ENCODE data around the gene PREX1. TPM values are rescaled to one million over a fixed set of nuclear protein-coding genes. Genes with fewer than 3 reads are reported as not detected.

Gene PREX1
- polyA plus RNA-seq, 1 experiment = 1.3 TPM

DNA sequence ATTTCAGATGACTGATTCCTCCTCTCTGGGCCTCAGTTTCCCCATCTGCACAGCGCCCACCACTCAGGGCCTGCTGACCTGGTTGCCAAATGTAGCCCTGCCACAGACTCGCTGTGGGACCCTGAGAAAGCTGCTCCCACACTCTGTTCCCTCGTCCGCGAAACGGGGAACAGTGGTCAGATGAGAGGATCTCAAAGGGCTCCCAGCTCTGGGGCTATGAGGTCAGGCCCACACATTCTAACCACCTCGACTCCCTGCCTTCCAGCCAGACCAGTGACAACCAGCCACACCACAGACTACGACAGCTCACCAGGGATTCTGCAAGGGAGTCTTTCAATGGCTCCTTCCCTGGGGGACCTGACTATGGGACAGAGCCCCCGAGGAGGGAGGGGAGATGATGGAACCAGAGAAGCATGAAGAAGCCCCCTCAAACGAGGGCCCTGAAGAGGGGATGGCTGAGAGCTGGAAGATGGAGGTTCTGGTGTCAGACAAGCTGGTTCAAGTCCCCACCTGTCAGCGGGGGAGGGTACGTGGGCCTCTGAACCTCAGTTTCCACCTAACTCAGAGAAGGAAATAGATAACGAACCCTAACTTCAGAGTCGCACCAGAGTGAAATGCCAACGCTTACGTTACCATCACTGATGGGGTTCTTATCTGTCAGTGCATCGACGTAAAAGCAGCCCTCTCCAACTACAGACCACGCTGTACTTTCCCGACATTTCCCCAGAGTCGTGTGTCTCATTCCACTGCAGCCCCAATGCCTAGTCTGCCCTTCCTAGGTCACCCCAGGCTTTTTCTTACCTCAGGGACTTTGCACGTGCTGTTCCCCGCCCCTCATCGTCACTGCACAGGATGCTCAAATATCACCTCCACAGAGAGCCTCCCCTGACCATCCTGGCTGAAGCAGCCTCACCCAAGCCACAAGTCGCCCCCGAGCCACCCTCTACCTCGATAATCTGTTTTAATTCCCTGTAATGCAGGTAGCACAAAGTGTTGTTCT, 60.5 kb downstream of the PREX1 start:
- Histone ChIP-seq H3K27me3 (ENCODE audit: control insufficient read depth, insufficient read depth, low read length) (peaks cover 2% of the 10 kb centered on the region; the same call in 1 of the 2 replicates), H3K4me3 (ENCODE audit: low read depth, low read length) (no peak overlapping the region), H3K36me3 (ENCODE audit: control insufficient read depth, insufficient read depth, low read length) (no peaks in the 10 kb centered on the region)
- POLR2A ChIA-PET = no interaction called here
- TF ChIP-seq, protein P1, sequence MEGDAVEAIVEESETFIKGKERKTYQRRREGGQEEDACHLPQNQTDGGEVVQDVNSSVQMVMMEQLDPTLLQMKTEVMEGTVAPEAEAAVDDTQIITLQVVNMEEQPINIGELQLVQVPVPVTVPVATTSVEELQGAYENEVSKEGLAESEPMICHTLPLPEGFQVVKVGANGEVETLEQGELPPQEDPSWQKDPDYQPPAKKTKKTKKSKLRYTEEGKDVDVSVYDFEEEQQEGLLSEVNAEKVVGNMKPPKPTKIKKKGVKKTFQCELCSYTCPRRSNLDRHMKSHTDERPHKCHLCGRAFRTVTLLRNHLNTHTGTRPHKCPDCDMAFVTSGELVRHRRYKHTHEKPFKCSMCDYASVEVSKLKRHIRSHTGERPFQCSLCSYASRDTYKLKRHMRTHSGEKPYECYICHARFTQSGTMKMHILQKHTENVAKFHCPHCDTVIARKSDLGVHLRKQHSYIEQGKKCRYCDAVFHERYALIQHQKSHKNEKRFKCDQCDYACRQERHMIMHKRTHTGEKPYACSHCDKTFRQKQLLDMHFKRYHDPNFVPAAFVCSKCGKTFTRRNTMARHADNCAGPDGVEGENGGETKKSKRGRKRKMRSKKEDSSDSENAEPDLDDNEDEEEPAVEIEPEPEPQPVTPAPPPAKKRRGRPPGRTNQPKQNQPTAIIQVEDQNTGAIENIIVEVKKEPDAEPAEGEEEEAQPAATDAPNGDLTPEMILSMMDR (IDR thresholded peaks at IDR 0.05; ENCODE audit: insufficient read depth, low read depth, low read length) = no peak
- CTCF ChIA-PET = interaction anchor here (0.8 to 1.6 kb wide), 2 partner anchors 58 to 110 kb away, joined by 3 read pairs; no protein-coding TSS in a partner anchor
- DNase-seq (ENCODE audit: low read depth) = no peak

DNA sequence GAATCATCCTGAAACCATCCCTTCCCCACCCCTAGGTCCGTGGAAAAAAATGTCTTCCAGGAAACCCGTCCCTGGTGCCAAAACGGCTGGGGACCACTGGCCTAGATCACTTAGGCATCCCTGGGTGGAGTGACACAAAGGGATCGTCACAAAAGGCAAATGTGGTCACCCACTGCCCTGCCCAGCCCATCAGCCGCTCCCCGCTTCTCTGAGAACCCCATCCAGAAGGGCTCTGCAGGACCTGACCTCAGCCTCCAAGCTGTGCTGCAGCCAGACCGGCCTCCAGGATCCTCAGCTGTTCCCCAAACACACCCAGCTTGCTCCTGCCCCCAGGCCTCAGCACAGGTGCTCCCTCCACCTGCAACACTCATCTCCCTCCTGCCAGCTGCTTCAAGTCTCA, 61.6 kb downstream of the PREX1 start:
- ChIA-PET POLR2A (no interaction called here), CTCF (interaction anchor here (1.6 kb wide), 1 partner anchor 109 kb away, joined by 3 read pairs; no protein-coding TSS in a partner anchor)
- no peak for DNase-seq (ENCODE audit: low read depth)
- TF ChIP-seq, protein P1 (IDR thresholded peaks at IDR 0.05; ENCODE audit: insufficient read depth, low read depth, low read length) = no peak
- Histone ChIP-seq H3K36me3 (ENCODE audit: control insufficient read depth, insufficient read depth, low read length) (no peaks in the 10 kb centered on the region), H3K27me3 (ENCODE audit: control insufficient read depth, insufficient read depth, low read length) (peaks cover 2% of the 10 kb centered on the region; the same call in 1 of the 2 replicates), H3K4me3 (ENCODE audit: low read depth, low read length) (no peak overlapping the region)

DNA sequence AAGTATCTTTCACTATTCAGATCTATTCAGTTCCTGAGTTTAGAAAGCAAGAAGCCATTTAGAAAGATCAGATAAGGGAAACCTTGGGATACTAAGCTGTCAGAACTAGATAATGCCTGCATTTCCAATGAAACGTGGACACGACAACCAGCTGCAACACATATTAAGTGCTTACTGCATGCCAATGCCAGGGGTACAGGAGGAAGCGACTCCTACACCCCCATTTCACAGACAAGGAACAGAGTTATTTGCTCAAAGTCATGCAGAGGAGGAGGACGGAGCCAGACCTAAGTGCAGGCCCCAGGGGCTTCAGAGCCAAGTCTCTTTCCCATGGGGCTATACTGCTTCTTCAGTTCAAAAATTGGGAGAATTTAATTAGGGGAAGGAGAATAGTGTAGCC, 62.4 kb downstream of the PREX1 start:
- Histone ChIP-seq H3K4me3 (ENCODE audit: low read depth, low read length) (no peak overlapping the region), H3K27me3 (ENCODE audit: control insufficient read depth, insufficient read depth, low read length) (peaks cover 2% of the 10 kb centered on the region; the same call in 1 of the 2 replicates), H3K36me3 (ENCODE audit: control insufficient read depth, insufficient read depth, low read length) (no peaks in the 10 kb centered on the region)
- no peak for DNase-seq (ENCODE audit: low read depth)
- TF ChIP-seq, protein P1 (IDR thresholded peaks at IDR 0.05; ENCODE audit: insufficient read depth, low read depth, low read length) = no peak
- ChIA-PET CTCF (interaction anchor here (1.2 to 1.6 kb wide), 2 partner anchors 10 to 108 kb away, joined by 3 to 5 read pairs; no protein-coding TSS in a partner anchor), POLR2A (no interaction called here)

- no peak for DNase-seq (ENCODE audit: low read depth)
- CTCF ChIA-PET = no interaction called here
- POLR2A ChIA-PET = no interaction called here
- H3K27me3 ChIP-seq (ENCODE audit: control insufficient read depth, insufficient read depth, low read length) = no peaks in the 10 kb centered on the region; the same call in 1 of the 2 replicates
- H3K4me3 ChIP-seq (ENCODE audit: low read depth, low read length) = no peak overlapping the region
- H3K36me3 ChIP-seq (ENCODE audit: control insufficient read depth, insufficient read depth, low read length) = no peaks in the 10 kb centered on the region
- TF ChIP-seq, protein P1 (IDR thresholded peaks at IDR 0.05; ENCODE audit: insufficient read depth, low read depth, low read length) = no peak
These were observed 64.4 kb downstream of the PREX1 start for GRCh38 chr20:48763216-48763914.

GRCh38 chr20:48761874-48762273, 65.9 kb downstream of the PREX1 start:
- ChIA-PET CTCF (no interaction called here), POLR2A (no interaction called here)
- Histone ChIP-seq H3K27me3 (ENCODE audit: control insufficient read depth, insufficient read depth, low read length) (no peaks in the 10 kb centered on the region), H3K4me3 (ENCODE audit: low read depth, low read length) (no peak overlapping the region), H3K36me3 (ENCODE audit: control insufficient read depth, insufficient read depth, low read length) (no peaks in the 10 kb centered on the region)
- DNase-seq (ENCODE audit: low read depth) = no peak
- TF ChIP-seq, protein P1 (IDR thresholded peaks at IDR 0.05; ENCODE audit: insufficient read depth, low read depth, low read length) = no peak

Measured in BJ (cell line).